Upper lobe of left lung (tissue), 4 donors: ENCODE data around the gene SGCE.

Source experiments
- EP300 ChIP-seq, 4 donors: sonication (generic); formaldehyde crosslinking; IDR thresholded peaks; one replicate each; pipeline ENCODE4 v1.5.1; 2017; ENCODE audit warnings: antibody characterized with exemption in 4 of 4, control low read depth in 2 of 4
- POLR2A ChIP-seq, 4 donors: fragments of 450-650 bp; IDR thresholded peaks; one replicate each; pipeline ENCODE4 v1.5.1; 2016 to 2017; ENCODE audit warnings: antibody characterized with exemption in 4 of 4, mild to moderate bottlenecking in 2 of 4
- POLR2AphosphoS5 ChIP-seq, 2 donors: sonication (generic); formaldehyde crosslinking; IDR thresholded peaks; one replicate each; pipeline ENCODE4 v1.5.1; 2017; ENCODE audit warnings: antibody characterized with exemption in 2 of 2
- TF ChIP-seq, protein P1 (sequence below), 6 experiments: fragments of 450-650 bp in 4 of 6; fragments of 200-600 bp in 2 of 6; sonication (generic) in 2 of 6; IDR thresholded peaks; one replicate each; pipeline ENCODE4 v1.5.1; 2016 to 2019; ENCODE audit warnings: antibody characterized with exemption in 6 of 6

DNA sequence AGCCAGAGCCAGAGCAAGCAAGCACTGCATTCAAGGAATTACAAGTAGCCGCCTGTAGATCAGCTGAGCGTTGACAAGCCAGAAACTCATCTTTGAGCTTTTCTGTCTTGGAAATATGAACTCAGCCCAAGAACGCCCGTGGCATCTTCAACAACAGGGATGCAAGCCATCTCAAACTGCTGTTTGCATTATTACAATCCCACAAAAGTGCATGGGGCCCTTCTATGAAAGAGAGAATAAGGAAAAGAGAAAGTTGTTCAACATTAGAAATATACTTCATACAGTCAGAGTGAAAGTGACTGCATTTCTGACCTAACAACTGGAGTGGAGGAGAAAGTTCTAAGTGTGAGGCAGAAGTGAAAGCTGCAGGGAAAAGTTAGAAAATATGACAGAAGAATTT lies 6.5 kb downstream of the SGCE start:
- TF ChIP-seq POLR2A (IDR thresholded peaks at IDR 0.05), result no peak
- TF ChIP-seq, protein P1, sequence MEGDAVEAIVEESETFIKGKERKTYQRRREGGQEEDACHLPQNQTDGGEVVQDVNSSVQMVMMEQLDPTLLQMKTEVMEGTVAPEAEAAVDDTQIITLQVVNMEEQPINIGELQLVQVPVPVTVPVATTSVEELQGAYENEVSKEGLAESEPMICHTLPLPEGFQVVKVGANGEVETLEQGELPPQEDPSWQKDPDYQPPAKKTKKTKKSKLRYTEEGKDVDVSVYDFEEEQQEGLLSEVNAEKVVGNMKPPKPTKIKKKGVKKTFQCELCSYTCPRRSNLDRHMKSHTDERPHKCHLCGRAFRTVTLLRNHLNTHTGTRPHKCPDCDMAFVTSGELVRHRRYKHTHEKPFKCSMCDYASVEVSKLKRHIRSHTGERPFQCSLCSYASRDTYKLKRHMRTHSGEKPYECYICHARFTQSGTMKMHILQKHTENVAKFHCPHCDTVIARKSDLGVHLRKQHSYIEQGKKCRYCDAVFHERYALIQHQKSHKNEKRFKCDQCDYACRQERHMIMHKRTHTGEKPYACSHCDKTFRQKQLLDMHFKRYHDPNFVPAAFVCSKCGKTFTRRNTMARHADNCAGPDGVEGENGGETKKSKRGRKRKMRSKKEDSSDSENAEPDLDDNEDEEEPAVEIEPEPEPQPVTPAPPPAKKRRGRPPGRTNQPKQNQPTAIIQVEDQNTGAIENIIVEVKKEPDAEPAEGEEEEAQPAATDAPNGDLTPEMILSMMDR (IDR thresholded peaks at IDR 0.05), result no peak
- no peak for TF ChIP-seq EP300 (IDR thresholded peaks at IDR 0.05)
- no peak for TF ChIP-seq POLR2AphosphoS5 (IDR thresholded peaks at IDR 0.05)
